HepG2 (cell line): ENCODE measurements around the gene PKD2L1. TPM values are rescaled to one million over a fixed set of nuclear protein-coding genes. Genes with fewer than 3 reads are reported as not detected.

Experiments used
- ARID2 ChIP-seq: sonication (generic); formaldehyde crosslinking; IDR thresholded peaks from 2 replicates; pipeline ENCODE4 v1.8.1; 2022; ENCODE audit warnings: mild to moderate bottlenecking, missing genetic modification reagents, borderline replicate concordance
- FIP1L1 ChIP-seq: fragments of 200-400 bp; formaldehyde crosslinking; IDR thresholded peaks from 2 replicates; pipeline ENCODE4 v1.6.1; 2018; ENCODE audit warnings: low read depth, mild to moderate bottlenecking, low read length, moderate library complexity, borderline replicate concordance; ENCODE audit not compliant: insufficient read depth
- IKZF1 ChIP-seq: fragments of 450-650 bp; IDR thresholded peaks from 2 replicates; pipeline ENCODE4 v1.7.1; 2016
- KDM5A ChIP-seq: fragments of 200-600 bp; sonication (generic); IDR thresholded peaks from 2 replicates; pipeline ENCODE4 v1.7.0; 2018; ENCODE audit warnings: antibody characterized with exemption, mild to moderate bottlenecking, low read length, borderline replicate concordance
- NPAS2 ChIP-seq: sonication (generic); formaldehyde crosslinking; IDR thresholded peaks from 2 replicates; pipeline ENCODE4 v1.8.0; 2022; ENCODE audit warnings: mild to moderate bottlenecking, missing genetic modification reagents, borderline replicate concordance
- SCMH1 ChIP-seq: sonication (generic); formaldehyde crosslinking; IDR thresholded peaks from 2 replicates; pipeline ENCODE4 v1.9.0; 2021; ENCODE audit warnings: missing genetic modification reagents, mild to moderate bottlenecking, borderline replicate concordance
- ZNF577 ChIP-seq: sonication (generic); formaldehyde crosslinking; IDR thresholded peaks from 2 replicates; pipeline ENCODE4 v1.4.0; 2020; ENCODE audit warnings: mild to moderate bottlenecking, low read depth, missing genetic modification reagents, borderline replicate concordance
- ZNF598 ChIP-seq: sonication (generic); formaldehyde crosslinking; IDR thresholded peaks from 2 replicates; pipeline ENCODE4 v1.5.1; 2020; ENCODE audit warnings: mild to moderate bottlenecking, missing genetic modification reagents, borderline replicate concordance
- polyA plus RNA-seq, 8 experiments: library from polyadenylated mRNA; depleted of rRNA in 3 of 8; stranded (reverse) in 7 of 8; unstranded in 1 of 8; fragments of >200 nt; fragmentation: Illumina TruSeq in 4 of 8; extraction: Trizol in 4 of 8; gene quantifications; 2 replicates each; pipeline versions ENCODE4 v1.2.1 to v1.2.3, GENCODE V29; 2011 to 2016; ENCODE audit warnings: low read depth in 4 of 8, missing spikeins in 1 of 8, mixed read lengths in 1 of 8; ENCODE audit not compliant: insufficient read depth in 1 of 8
- total RNA-seq, 5 experiments: library from RNA; depleted of rRNA; stranded (reverse); fragments of >200 nt; fragmentation: Illumina TruSeq; extraction: Trizol; gene quantifications; 2 replicates each; pipeline ENCODE4 v1.2.3, GENCODE V29; 2016; ENCODE audit warnings: low read depth in 1 of 5
- TF ChIP-seq, protein P1 (sequence below): sonication (generic); formaldehyde crosslinking; IDR thresholded peaks from 2 replicates; pipeline ENCODE4 v1.8.0; 2022; ENCODE audit warnings: missing genetic modification reagents, mild to moderate bottlenecking, inconsistent platforms, borderline replicate concordance
- TF ChIP-seq, protein P2 (sequence below): sonication (generic); formaldehyde crosslinking; IDR thresholded peaks from 2 replicates; pipeline ENCODE4 v1.4.0; 2020; ENCODE audit warnings: low read depth, mild to moderate bottlenecking, missing genetic modification reagents
- TF ChIP-seq, protein P3 (sequence below): sonication (generic); formaldehyde crosslinking; IDR thresholded peaks from 2 replicates; pipeline ENCODE4 v1.8.1; 2023; ENCODE audit warnings: mild to moderate bottlenecking, inconsistent platforms, moderate library complexity, missing genetic modification reagents, borderline replicate concordance
- TF ChIP-seq, protein P4 (sequence below): sonication (generic); formaldehyde crosslinking; IDR thresholded peaks from 2 replicates; pipeline ENCODE4 v1.5.0; 2020; ENCODE audit warnings: mild to moderate bottlenecking, missing genetic modification reagents
- TF ChIP-seq, protein P5 (sequence below): sonication (generic); formaldehyde crosslinking; IDR thresholded peaks from 2 replicates; pipeline ENCODE4 v1.4.0; 2020; ENCODE audit warnings: missing genetic modification reagents, borderline replicate concordance
- TF ChIP-seq, protein P6 (sequence below): sonication (generic); formaldehyde crosslinking; IDR thresholded peaks from 2 replicates; pipeline ENCODE4 v1.8.0; 2022; ENCODE audit warnings: mild to moderate bottlenecking, missing genetic modification reagents, moderate library complexity

Gene PKD2L1
- total and polyA plus RNA-seq, 2 of the 13 experiments (the other 11 are each of a cell fraction or from before 2014, with no cell fraction given), result 0.07 to 0.15 TPM

DNA sequence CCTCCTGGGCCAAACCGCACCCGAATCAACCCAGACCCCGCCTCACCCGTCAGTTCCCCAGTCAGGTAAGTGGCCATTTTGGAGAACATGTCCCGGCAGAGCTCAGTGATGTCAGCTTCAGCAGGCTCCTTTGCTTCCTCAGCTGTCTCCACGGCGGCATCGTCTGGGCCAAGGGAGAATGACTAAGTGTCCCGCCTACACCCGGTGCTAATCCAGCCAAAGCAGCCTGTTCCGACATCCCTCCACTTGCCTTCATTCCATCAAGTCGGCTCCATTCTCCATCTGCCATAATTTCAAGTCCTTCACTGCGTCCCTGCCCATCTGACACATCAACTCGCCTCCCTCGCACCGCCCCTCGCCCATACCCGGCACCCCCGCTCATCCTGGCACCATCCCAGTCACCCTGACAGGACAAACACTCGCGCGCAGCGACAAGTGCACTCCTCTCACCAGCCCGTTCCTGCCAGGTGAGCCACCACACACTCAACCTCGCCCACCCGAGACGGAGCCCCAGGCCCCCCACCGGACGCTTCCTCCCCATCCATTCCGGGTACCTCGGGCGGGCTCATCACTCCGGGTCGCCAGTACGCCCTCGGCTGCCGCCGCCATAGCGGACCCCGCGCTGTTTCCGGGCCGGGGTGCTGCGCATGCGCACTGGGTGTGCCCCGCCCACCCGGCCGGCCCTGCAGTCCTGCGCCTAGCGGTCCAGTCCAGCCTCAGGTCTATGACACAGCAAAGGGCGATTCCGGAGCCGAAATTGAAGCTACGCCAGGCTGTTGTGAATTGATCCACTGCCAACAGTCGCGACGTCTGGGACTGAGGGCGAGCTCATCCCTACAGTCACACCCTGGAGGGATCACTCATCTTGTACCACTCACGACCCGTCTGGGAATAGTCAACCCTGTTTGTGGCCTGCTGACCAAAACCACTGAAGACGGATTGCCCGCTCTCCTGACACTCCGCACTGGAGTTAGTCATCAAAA lies 43.7 kb downstream of the PKD2L1 start, which contains the start of gene BLOC1S2 (continued):
- TF ChIP-seq, protein P1, sequence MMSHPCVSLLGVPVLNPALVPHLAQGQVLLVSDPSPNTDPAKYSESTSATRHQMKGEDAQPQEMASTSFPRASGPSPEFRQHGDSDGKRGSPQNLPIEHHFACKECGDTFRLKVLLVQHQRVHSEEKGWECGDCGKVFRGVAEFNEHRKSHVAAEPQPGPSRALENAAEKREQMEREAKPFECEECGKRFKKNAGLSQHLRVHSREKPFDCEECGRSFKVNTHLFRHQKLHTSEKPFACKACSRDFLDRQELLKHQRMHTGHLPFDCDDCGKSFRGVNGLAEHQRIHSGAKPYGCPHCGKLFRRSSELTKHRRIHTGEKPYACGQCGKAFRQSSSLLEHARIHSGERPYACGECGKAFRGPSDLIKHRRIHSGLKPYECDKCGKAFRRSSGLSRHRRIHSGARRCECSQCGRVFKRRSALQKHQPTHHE (CRISPR knock-in tag), result peak; percentile 73; the same call in 1 of the 2 replicates
- TF ChIP-seq, protein P2, sequence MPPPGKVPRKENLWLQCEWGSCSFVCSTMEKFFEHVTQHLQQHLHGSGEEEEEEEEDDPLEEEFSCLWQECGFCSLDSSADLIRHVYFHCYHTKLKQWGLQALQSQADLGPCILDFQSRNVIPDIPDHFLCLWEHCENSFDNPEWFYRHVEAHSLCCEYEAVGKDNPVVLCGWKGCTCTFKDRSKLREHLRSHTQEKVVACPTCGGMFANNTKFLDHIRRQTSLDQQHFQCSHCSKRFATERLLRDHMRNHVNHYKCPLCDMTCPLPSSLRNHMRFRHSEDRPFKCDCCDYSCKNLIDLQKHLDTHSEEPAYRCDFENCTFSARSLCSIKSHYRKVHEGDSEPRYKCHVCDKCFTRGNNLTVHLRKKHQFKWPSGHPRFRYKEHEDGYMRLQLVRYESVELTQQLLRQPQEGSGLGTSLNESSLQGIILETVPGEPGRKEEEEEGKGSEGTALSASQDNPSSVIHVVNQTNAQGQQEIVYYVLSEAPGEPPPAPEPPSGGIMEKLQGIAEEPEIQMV, result peak; percentile 72; the same call in 1 of the 2 replicates
- no peak for TF ChIP-seq ARID2 (CRISPR knock-in tag)
- no peak for TF ChIP-seq FIP1L1
- no peak for TF ChIP-seq ZNF598 (CRISPR knock-in tag)
- TF ChIP-seq KDM5A, result peak; percentile 87
- TF ChIP-seq, protein P3, sequence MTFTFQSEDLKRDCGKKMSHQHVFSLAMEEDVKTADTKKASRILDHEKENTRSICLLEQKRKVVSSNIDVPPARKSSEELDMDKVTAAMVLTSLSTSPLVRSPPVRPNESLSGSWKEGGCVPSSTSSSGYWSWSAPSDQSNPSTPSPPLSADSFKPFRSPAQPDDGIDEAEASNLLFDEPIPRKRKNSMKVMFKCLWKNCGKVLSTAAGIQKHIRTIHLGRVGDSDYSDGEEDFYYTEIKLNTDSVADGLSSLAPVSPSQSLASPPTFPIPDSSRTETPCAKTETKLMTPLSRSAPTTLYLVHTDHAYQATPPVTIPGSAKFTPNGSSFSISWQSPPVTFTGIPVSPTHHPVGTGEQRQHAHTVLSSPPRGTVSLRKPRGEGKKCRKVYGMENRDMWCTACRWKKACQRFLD (CRISPR knock-in tag), result no peak
- TF ChIP-seq, protein P4, sequence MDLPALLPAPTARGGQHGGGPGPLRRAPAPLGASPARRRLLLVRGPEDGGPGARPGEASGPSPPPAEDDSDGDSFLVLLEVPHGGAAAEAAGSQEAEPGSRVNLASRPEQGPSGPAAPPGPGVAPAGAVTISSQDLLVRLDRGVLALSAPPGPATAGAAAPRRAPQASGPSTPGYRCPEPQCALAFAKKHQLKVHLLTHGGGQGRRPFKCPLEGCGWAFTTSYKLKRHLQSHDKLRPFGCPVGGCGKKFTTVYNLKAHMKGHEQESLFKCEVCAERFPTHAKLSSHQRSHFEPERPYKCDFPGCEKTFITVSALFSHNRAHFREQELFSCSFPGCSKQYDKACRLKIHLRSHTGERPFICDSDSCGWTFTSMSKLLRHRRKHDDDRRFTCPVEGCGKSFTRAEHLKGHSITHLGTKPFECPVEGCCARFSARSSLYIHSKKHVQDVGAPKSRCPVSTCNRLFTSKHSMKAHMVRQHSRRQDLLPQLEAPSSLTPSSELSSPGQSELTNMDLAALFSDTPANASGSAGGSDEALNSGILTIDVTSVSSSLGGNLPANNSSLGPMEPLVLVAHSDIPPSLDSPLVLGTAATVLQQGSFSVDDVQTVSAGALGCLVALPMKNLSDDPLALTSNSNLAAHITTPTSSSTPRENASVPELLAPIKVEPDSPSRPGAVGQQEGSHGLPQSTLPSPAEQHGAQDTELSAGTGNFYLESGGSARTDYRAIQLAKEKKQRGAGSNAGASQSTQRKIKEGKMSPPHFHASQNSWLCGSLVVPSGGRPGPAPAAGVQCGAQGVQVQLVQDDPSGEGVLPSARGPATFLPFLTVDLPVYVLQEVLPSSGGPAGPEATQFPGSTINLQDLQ (CRISPR knock-in tag), result peak; percentile 55; the same call in 1 of the 2 replicates
- no peak for TF ChIP-seq SCMH1 (CRISPR knock-in tag)
- no peak for TF ChIP-seq ZNF577 (CRISPR knock-in tag)
- TF ChIP-seq IKZF1, result no peak
- no peak for TF ChIP-seq NPAS2
- TF ChIP-seq, protein P5, sequence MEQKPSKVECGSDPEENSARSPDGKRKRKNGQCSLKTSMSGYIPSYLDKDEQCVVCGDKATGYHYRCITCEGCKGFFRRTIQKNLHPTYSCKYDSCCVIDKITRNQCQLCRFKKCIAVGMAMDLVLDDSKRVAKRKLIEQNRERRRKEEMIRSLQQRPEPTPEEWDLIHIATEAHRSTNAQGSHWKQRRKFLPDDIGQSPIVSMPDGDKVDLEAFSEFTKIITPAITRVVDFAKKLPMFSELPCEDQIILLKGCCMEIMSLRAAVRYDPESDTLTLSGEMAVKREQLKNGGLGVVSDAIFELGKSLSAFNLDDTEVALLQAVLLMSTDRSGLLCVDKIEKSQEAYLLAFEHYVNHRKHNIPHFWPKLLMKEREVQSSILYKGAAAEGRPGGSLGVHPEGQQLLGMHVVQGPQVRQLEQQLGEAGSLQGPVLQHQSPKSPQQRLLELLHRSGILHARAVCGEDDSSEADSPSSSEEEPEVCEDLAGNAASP, result peak; percentile 36; the same call in 1 of the 2 replicates
- TF ChIP-seq, protein P6, sequence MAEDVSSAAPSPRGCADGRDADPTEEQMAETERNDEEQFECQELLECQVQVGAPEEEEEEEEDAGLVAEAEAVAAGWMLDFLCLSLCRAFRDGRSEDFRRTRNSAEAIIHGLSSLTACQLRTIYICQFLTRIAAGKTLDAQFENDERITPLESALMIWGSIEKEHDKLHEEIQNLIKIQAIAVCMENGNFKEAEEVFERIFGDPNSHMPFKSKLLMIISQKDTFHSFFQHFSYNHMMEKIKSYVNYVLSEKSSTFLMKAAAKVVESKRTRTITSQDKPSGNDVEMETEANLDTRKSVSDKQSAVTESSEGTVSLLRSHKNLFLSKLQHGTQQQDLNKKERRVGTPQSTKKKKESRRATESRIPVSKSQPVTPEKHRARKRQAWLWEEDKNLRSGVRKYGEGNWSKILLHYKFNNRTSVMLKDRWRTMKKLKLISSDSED (CRISPR knock-in tag), result peak; percentile 65; the same call in 1 of the 2 replicates
